Heart left ventricle (tissue), 16 donors: ENCODE results near the gene LSG1. TPM values are rescaled to one million over a fixed set of nuclear protein-coding genes. Genes with fewer than 3 reads are reported as not detected.
A peak's percentile ranks its signal among the peaks of the same experiment; 100 is the strongest.

ENCODE experiments used
- ATAC-seq, 4 donors: fragments of 200-7000 bp; cut with Tn5 transposase; one replicate each; pipeline ENCODE4 v1.9.1; 2020 to 2022; ENCODE audit warnings: moderate library complexity in 4 of 4, mild to moderate bottlenecking in 3 of 4, moderate number of reproducible peaks in 1 of 4
- DNase-seq, 5 donors: peaks; one replicate each; pipeline ENCODE4 v3.0.0-alpha.2; 2020
- H3K27ac ChIP-seq, 12 donors: fragments of 200-600 bp; sonication (generic) in 4 of 12; one replicate each; pipeline versions ENCODE4 v1.5.0 to v1.8.0; 2016 to 2022; ENCODE audit warnings: mild to moderate bottlenecking in 2 of 12
- H3K27me3 ChIP-seq, 9 donors: fragments of 200-600 bp; sonication (generic) in 2 of 9; one replicate each; pipeline versions ENCODE4 v1.5.1 to v1.8.0; 2016 to 2022; ENCODE audit warnings: mild to moderate bottlenecking in 3 of 9
- H3K36me3 ChIP-seq, 9 donors: fragments of 200-600 bp; sonication (generic) in 2 of 9; one replicate each; pipeline versions ENCODE4 v1.5.0 to v1.8.0; 2018 to 2022; ENCODE audit warnings: mild to moderate bottlenecking in 2 of 9
- H3K4me1 ChIP-seq, 12 donors: fragments of 200-600 bp; sonication (generic) in 4 of 12; one replicate each; pipeline versions ENCODE4 v1.5.0 to v1.8.0; 2016 to 2022; ENCODE audit warnings: mild to moderate bottlenecking in 3 of 12
- H3K4me3 ChIP-seq, 12 donors: fragments of 200-600 bp; sonication (generic) in 4 of 12; one replicate each; pipeline versions ENCODE4 v1.5.0 to v1.8.0; 2017 to 2022; ENCODE audit warnings: mild to moderate bottlenecking in 9 of 12, moderate library complexity in 4 of 12
- H3K9me3 ChIP-seq, 12 donors: fragments of 200-600 bp; sonication (generic) in 4 of 12; one replicate each; pipeline versions ENCODE4 v1.5.0 to v1.8.0; 2016 to 2022; ENCODE audit warnings: mild to moderate bottlenecking in 1 of 12
- POLR2A ChIP-seq, 2 donors: fragments of 450-650 bp; IDR thresholded peaks; one replicate each; pipeline ENCODE4 v1.6.1; 2017; ENCODE audit warnings: antibody characterized with exemption in 2 of 2, mild to moderate bottlenecking in 2 of 2, moderate library complexity in 2 of 2
- WGBS, 4 donors: extraction: QIAGEN DNeasy Blood & Tissue Kit in 2 of 4; methylation state at CpG; one replicate each; pipeline versions ENCODE4 v1.1.5 to v1.1.7; 2013 to 2018; 5-methylcytosine and 5-hydroxymethylcytosine counted together
- intact Hi-C, 10 donors: fragments of 100-400 bp; cut with DNase I; formaldehyde crosslinking; loops; one replicate each; pipeline versions ENCODE4 v1.11.1 to v1.14.2; 2022
- polyA plus RNA-seq, 2 donors: library from polyadenylated mRNA; stranded (reverse); fragments of 200-250 nt; gene quantifications; one replicate each; pipeline ENCODE4 v1.2.3, GENCODE V29; 2013
- total RNA-seq, 9 donors: library from RNA; depleted of rRNA in 2 of 9; stranded (reverse); fragments of >200 nt in 2 of 9; fragmentation: NEBNext Ultra II Directional in 3 of 9; extraction: Animal tissue kit (Norgen Biotek cat#: 25700) in 3 of 9; gene quantifications; one replicate each; pipeline versions ENCODE4 v1.1.0 to v1.2.4, GENCODE V29; 2016 to 2023
- TF ChIP-seq, protein P1 (sequence below), 12 donors: fragments of 200-600 bp; sonication (generic) in 4 of 12; IDR thresholded peaks; one replicate each; pipeline versions ENCODE4 v1.5.0 to v1.8.0; 2018 to 2022; ENCODE audit warnings: antibody characterized with exemption in 12 of 12, mild to moderate bottlenecking in 5 of 12
- donor health status: ischemic (EF 13 %, LVEDD 7.1; RV severe dilation, severe dysfunction).
- donor health status: healthy with polysubstance abuse.
- donor health status: DM: no; HTN: yes; CAD: no.
- donor health status: DM: no; HTN: no; CAD: no.
- donor health status: ischemic (EF 25% LVEDD 6.9; RV normal size, moderate dysfunction).
- donor health status: ischemic (EF 25% LVEDD 5.7; RV mildly dilated, moderate dysfunction).
- donor health status: healthy.
- donor health status: DM: yes; HTN: yes; CAD: no.
- donor health status: ischemic (EF 35%, LVEDD 5.7; RV mildly dilated, moderate dysfunction).
- donor health status: nonischemic (EF 11% LVEDD 7.7; RV severe dilation, severe dysfunction).
- donor health status: DM: yes; HTN: yes; CAD: no.
- donor health status: PGD.
- donor health status: ischemic (EF 29% LVEDD 5.4; RV normal size, mild dysfunction).
- donor health status: nonischemic (EF 23%, LVEDD 6.1; RV moderate dilation, normal function).

LSG1 gene
- total and polyA plus RNA-seq, 11 donors, result 9.6 to 26.9 (median 18.9) TPM

DNA sequence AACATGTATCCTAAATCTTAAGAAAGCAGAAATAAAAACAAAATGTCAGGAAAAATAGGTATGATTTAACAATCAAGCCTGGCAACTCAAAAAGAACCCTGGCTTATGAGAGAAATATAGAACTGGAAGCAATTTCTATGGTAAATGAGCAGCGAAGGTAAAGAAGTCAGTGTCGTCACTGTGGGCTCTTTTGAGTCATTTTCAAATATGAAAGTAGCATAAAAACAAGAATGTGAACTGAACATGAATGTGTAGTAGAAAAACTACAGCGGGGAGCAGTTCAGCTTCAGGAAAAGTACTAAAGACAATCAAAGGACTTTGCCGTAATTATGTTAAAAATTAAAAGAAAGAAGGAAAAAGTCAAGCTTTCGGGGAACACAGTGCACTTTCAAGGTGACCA is 17.5 kb downstream of the LSG1 start:
- Histone ChIP-seq H3K36me3 (peaks cover 0 to 89% (median 85%) of the 10 kb centered on the region in 9 donors), H3K4me3 (no peak overlapping the region), H3K9me3 (peaks cover 0 to 4% (median 0%) of the 10 kb centered on the region in 12 donors), H3K27ac (no peak overlapping the region), H3K4me1 (peaks cover 0 to 7% (median 0%) of the 10 kb centered on the region in 12 donors), H3K27me3 (no peaks in the 10 kb centered on the region)
- no peak for ATAC-seq
- DNase-seq, result no peak
- WGBS, 4 donors, result 94 to 98% (median 96%) methylated on average over 5 of the region's 5 CpGs
- no peak for TF ChIP-seq POLR2A (IDR thresholded peaks at IDR 0.05)
- intact Hi-C loops, result no loop called here

DNA sequence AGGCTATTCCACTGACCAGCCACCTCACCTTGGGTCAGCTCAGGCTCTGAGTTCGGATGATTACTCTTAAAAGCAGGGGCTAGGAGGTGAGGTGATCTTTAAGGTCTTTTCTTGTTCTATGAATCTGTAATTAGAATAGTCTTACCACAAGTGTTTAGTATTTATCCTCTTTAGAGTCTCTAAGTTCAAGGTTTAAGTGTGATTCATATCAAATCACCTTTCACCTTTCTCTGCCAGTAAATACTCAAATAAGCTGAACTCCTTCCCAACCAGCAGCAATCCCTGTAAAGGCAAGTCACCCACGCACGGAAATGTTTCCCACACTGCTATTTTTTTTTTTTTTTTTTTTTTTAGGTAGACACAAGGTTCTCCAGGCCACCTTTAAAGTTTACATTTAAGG is 24.2 kb downstream of the LSG1 start:
- H3K9me3 ChIP-seq, result no peaks in the 10 kb centered on the region
- no peak for ATAC-seq
- intact Hi-C loops, result no loop called here
- WGBS, 4 donors, result 87 to 94% (median 90%) methylated on average over 3 of the region's 3 CpGs
- peaks cover 3 to 97% (median 96%) of the 10 kb centered on the region in 9 donors for H3K36me3 ChIP-seq
- DNase-seq, result no peak
- H3K4me3 ChIP-seq, result no peak overlapping the region
- H3K27me3 ChIP-seq, result no peaks in the 10 kb centered on the region
- no peak overlapping the region for H3K27ac ChIP-seq
- no peak for TF ChIP-seq POLR2A (IDR thresholded peaks at IDR 0.05)
- TF ChIP-seq, protein P1, sequence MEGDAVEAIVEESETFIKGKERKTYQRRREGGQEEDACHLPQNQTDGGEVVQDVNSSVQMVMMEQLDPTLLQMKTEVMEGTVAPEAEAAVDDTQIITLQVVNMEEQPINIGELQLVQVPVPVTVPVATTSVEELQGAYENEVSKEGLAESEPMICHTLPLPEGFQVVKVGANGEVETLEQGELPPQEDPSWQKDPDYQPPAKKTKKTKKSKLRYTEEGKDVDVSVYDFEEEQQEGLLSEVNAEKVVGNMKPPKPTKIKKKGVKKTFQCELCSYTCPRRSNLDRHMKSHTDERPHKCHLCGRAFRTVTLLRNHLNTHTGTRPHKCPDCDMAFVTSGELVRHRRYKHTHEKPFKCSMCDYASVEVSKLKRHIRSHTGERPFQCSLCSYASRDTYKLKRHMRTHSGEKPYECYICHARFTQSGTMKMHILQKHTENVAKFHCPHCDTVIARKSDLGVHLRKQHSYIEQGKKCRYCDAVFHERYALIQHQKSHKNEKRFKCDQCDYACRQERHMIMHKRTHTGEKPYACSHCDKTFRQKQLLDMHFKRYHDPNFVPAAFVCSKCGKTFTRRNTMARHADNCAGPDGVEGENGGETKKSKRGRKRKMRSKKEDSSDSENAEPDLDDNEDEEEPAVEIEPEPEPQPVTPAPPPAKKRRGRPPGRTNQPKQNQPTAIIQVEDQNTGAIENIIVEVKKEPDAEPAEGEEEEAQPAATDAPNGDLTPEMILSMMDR (IDR thresholded peaks at IDR 0.05), result no peak
- H3K4me1 ChIP-seq, result no peaks in the 10 kb centered on the region

DNA sequence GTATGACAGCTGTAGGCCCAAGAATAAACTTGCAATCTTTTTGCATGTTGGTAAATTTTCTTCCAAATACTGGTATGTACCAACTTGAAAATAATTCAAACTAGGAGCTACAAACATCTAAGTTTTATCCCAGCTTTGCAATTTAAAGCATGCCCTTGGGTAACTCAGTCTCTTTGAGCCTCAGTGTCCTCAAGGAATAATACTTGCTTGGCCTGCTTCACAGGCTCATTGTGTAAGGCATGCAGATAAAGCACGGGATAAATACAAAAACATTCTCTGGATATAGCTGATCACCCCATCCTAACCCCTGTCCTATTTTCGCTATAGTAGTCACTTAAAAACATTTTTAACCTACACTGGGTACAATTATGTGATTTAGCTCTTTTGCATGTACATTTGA is 29.2 kb downstream of the LSG1 start:
- TF ChIP-seq, protein P1 (IDR thresholded peaks at IDR 0.05), result no peak
- TF ChIP-seq POLR2A (IDR thresholded peaks at IDR 0.05), result no peak
- intact Hi-C loops, result no loop called here
- Histone ChIP-seq H3K27ac (no peak overlapping the region), H3K27me3 (no peaks in the 10 kb centered on the region), H3K9me3 (no peaks in the 10 kb centered on the region), H3K4me3 (no peak overlapping the region), H3K36me3 (peaks cover 3 to 76% (median 64%) of the 10 kb centered on the region in 9 donors), H3K4me1 (peaks cover 0 to 20% (median 3%) of the 10 kb centered on the region in 12 donors)
- ATAC-seq (no peak), DNase-seq (no peak)
- 85 to 88% (median 86%) methylated on average over 2 of the region's 2 CpGs for WGBS, 4 donors

DNA sequence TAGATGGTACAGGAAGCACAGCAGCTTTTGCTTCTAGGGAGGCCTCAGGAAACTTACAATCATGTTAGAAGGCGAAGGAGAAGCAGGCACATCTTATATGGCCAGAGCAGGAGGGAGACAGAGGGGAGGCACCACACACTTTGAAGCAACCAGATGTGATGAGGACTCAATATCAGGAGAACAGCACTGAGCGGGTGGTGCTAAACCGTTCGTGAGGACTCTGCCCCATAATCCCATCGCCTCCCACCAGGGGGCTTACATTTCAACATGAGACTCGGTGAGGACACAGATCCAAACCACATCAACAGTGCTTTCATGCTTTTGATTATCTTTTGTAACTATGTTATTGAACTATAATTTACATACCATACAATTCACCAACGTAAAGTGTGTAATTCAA is 31.2 kb downstream of the LSG1 start:
- TF ChIP-seq, protein P1 (IDR thresholded peaks at IDR 0.05), result peak in 1 of 12 donors; percentile 6
- TF ChIP-seq POLR2A (IDR thresholded peaks at IDR 0.05), result no peak
- Histone ChIP-seq H3K36me3 (peaks cover 3 to 57% (median 45%) of the 10 kb centered on the region in 9 donors), H3K4me1 (peaks cover 0 to 20% (median 3%) of the 10 kb centered on the region in 12 donors), H3K9me3 (no peaks in the 10 kb centered on the region), H3K4me3 (no peak overlapping the region), H3K27me3 (no peaks in the 10 kb centered on the region), H3K27ac (peak overlapping the region in 11 of 12 donors; percentile 41 to 79 (median 69))
- ATAC-seq (peak in 1 of 4 donors; percentile 8), DNase-seq (no peak)
- 77 to 88% (median 82%) methylated on average over 7 of the region's 7 CpGs for WGBS, 4 donors
- intact Hi-C loops, result no loop called here
